Glutamatergic neuron (in vitro differentiated cells): Measurements from ENCODE around the gene SLCO1B1. TPM values are rescaled to one million over a fixed set of nuclear protein-coding genes. Genes with fewer than 3 reads are reported as not detected.

Source experiments
- DNase-seq: peaks from one replicate; pipeline ENCODE4 v3.0.0; 2022
- H3K27ac Mint-ChIP-seq: one replicate; pipeline ENCODE4 v1.8.0; 2020; ENCODE audit warnings: mild to moderate bottlenecking, mixed read lengths, inconsistent platforms; ENCODE audit not compliant: unreplicated experiment
- H3K27me3 Mint-ChIP-seq: one replicate; pipeline ENCODE4 v1.8.0; 2020; ENCODE audit warnings: mild to moderate bottlenecking, moderate library complexity, mixed read lengths, inconsistent platforms; ENCODE audit not compliant: unreplicated experiment
- H3K36me3 Mint-ChIP-seq: one replicate; pipeline ENCODE4 v1.8.0; 2020; ENCODE audit warnings: mild to moderate bottlenecking, mixed read lengths, inconsistent platforms; ENCODE audit not compliant: unreplicated experiment
- H3K4me1 Mint-ChIP-seq: one replicate; pipeline ENCODE4 v1.8.0; 2020; ENCODE audit warnings: mild to moderate bottlenecking, low read depth, mixed read lengths, inconsistent platforms; ENCODE audit not compliant: unreplicated experiment
- H3K4me3 Mint-ChIP-seq: one replicate; pipeline ENCODE4 v1.8.0; 2020; ENCODE audit warnings: mild to moderate bottlenecking, mixed read lengths, inconsistent platforms; ENCODE audit not compliant: unreplicated experiment
- H3K9me3 Mint-ChIP-seq: one replicate; pipeline ENCODE4 v1.8.0; 2020; ENCODE audit warnings: mild to moderate bottlenecking, moderate library complexity, mixed read lengths, inconsistent platforms; ENCODE audit not compliant: unreplicated experiment
- total RNA-seq: library from RNA; stranded (reverse); fragmentation: NEBNext Ultra II Directional; extraction: Animal tissue kit (Norgen Biotek cat#: 25700); gene quantifications from one replicate; pipeline ENCODE4 v1.2.1, GENCODE V29; 2021; ENCODE audit not compliant: unreplicated experiment
- TF ChIP-seq, protein P1 (sequence below): fragments of 200-600 bp; sonication (generic); IDR thresholded peaks from one replicate; pipeline ENCODE4 v1.5.0; 2021; ENCODE audit not compliant: partially characterized antibody, unreplicated experiment

SLCO1B1 gene
- total RNA-seq, 1 donor from 2014 or later: not detected

DNA sequence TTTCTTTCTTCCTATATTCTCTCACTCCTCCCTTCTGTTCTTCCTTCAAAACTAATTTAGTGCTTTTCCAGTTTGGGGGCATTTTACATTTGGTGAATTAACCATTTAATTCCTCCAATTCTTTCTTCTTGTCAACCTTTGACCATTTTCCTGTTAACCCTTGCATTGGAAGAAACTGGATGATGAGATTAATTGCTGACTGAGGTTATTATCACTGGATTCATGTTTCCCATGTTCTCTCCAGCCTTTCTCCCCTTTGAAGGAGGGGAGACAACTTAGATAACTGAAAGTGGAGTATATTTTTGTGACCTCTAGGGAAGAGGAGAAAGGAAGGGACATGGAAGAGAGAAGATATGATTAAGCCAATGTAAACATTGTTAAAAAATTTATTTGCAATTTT lies 133.2 kb downstream of the SLCO1B1 start:
- H3K4me3 Mint-ChIP-seq: no peak overlapping the region
- H3K4me1 Mint-ChIP-seq: no peaks in the 10 kb centered on the region
- H3K27me3 Mint-ChIP-seq: no peaks in the 10 kb centered on the region
- no peak for DNase-seq
- no peak overlapping the region for H3K27ac Mint-ChIP-seq
- peaks cover 2% of the 10 kb centered on the region for H3K9me3 Mint-ChIP-seq
- H3K36me3 Mint-ChIP-seq: peaks cover 11% of the 10 kb centered on the region
- TF ChIP-seq, protein P1, sequence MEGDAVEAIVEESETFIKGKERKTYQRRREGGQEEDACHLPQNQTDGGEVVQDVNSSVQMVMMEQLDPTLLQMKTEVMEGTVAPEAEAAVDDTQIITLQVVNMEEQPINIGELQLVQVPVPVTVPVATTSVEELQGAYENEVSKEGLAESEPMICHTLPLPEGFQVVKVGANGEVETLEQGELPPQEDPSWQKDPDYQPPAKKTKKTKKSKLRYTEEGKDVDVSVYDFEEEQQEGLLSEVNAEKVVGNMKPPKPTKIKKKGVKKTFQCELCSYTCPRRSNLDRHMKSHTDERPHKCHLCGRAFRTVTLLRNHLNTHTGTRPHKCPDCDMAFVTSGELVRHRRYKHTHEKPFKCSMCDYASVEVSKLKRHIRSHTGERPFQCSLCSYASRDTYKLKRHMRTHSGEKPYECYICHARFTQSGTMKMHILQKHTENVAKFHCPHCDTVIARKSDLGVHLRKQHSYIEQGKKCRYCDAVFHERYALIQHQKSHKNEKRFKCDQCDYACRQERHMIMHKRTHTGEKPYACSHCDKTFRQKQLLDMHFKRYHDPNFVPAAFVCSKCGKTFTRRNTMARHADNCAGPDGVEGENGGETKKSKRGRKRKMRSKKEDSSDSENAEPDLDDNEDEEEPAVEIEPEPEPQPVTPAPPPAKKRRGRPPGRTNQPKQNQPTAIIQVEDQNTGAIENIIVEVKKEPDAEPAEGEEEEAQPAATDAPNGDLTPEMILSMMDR: no peak

DNA sequence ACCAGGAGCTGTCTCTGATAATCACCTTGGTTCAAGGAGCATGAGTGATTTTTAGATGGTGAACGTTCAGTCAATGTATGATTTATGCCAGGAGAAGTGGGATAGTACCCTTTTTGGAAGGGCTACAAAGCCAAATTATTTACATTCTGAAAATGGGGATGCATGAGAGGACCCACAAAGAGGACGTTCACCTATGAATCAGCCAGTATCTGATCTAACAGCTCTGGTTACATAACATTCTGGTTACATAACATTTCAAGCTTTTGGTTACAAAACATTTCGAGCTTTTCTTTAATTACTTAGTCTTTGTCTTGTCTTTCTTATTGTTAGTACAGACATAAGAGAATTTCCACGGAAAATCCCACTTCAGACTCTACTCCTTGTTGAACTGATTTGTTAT lies 134.9 kb downstream of the SLCO1B1 start:
- Mint-ChIP-seq H3K36me3 (peaks cover 11% of the 10 kb centered on the region), H3K27ac (no peak overlapping the region), H3K4me1 (no peaks in the 10 kb centered on the region), H3K27me3 (no peaks in the 10 kb centered on the region), H3K9me3 (peaks cover 2% of the 10 kb centered on the region), H3K4me3 (no peak overlapping the region)
- no peak for DNase-seq
- TF ChIP-seq, protein P1: no peak

DNA sequence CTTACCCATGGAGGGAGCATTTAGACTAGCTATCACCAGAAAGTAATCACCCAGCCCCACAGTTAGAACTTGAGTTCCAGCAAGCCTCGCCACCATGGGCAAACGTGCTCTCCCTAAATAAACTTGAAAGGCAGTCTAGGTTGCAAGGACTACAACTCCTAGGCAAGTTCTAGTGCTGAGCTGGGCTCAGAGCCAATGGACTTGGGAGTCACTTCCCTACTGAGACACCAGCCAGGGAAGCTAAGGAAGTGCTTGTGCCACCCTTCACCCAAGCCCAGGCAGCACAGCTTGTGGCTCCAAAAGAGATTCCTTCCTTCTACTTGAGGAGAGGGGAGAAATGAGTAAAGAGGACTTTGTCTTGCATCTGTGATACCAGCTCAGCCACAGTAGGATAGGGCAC lies 145.8 kb downstream of the SLCO1B1 start:
- DNase-seq: no peak

More for the DNA sequence above, 145.8 kb downstream of the SLCO1B1 start:
- Mint-ChIP-seq H3K27me3 (no peaks in the 10 kb centered on the region), H3K36me3 (no peaks in the 10 kb centered on the region), H3K27ac (no peak overlapping the region), H3K9me3 (peaks cover 4% of the 10 kb centered on the region), H3K4me3 (no peak overlapping the region), H3K4me1 (no peaks in the 10 kb centered on the region)
- TF ChIP-seq, protein P1: no peak

Other genes starting within 250 kb of the SLCO1B1 start
- gene SLCO1A2, start 203.7 kb downstream of the SLCO1B1 start, total RNA-seq: 11.9 TPM
- not detected for gene IAPP, start 241.7 kb downstream of the SLCO1B1 start, total RNA-seq